A549 (cell line): ENCODE measurements around the gene IL12RB2. TPM values are rescaled to one million over a fixed set of nuclear protein-coding genes. Genes with fewer than 3 reads are reported as not detected.

ENCODE experiments used
- ATAC-seq, 2 experiments: fragments of 200-7000 bp in 1 of 2; fragments of >200 bp in 1 of 2; cut with Nextera tagmentation in 1 of 2; cut with Tn5 transposase in 1 of 2; 3 replicates each; pipeline versions ENCODE4 v1.8.0 to v1.9.1; 2018 to 2020; ENCODE audit warnings: mild to moderate bottlenecking in 1 of 2, moderate library complexity in 1 of 2
- CTCF ChIA-PET: fragments of 300-600 bp; sonication (Branson Sonifier 250); formaldehyde crosslinking; extraction: SDS; loops from one replicate; lab custom pipeline; 2021; ENCODE audit warnings: antibody characterized with exemption, inconsistent platforms; lab: Yijun Ruan, JAX
- POLR2A ChIA-PET: fragments of 350-600 bp; formaldehyde crosslinking; extraction: SDS; loops from one replicate; lab custom pipeline; 2021; ENCODE audit warnings: antibody characterized with exemption, inconsistent platforms; lab: Yijun Ruan, JAX
- DNase-seq, 2 experiments: peaks; one replicate each; pipeline versions ENCODE4 v3.0.0 to v3.0.0-alpha.2; 2011 to 2016; ENCODE audit warnings: low read depth in 1 of 2, low spot score in 1 of 2
- FAIRE-seq: peaks from 2 replicates; lab custom pipeline; 2011; peaks lifted over from hg19 to GRCh38; lab: Jason Lieb, UNC
- H3K27ac ChIP-seq, 2 experiments: fragments of >200 bp; sonication (Bioruptor Twin); formaldehyde crosslinking; 3 replicates each; pipeline ENCODE4 v1.5.1; 2016 to 2017
- H3K4me1 ChIP-seq: fragments of >200 bp; sonication (Bioruptor Twin); formaldehyde crosslinking; 3 replicates; pipeline ENCODE4 v1.6.1; 2016
- H3K4me2 ChIP-seq: fragments of >200 bp; sonication (Bioruptor Twin); formaldehyde crosslinking; 3 replicates; pipeline ENCODE4 v1.6.1; 2016
- H3K4me3 ChIP-seq: fragments of >200 bp; sonication (Bioruptor Twin); formaldehyde crosslinking; 3 replicates; pipeline ENCODE4 v1.5.1; 2016
- H3K9me3 ChIP-seq: fragments of >200 bp; sonication (Bioruptor Twin); formaldehyde crosslinking; 3 replicates; pipeline ENCODE4 v1.6.1; 2016
- CEBPB ChIP-seq, 2 experiments: fragments of >200 bp in 1 of 2; sonication (Bioruptor Twin) in 1 of 2; formaldehyde crosslinking in 1 of 2; IDR thresholded peaks; 2 replicates each; pipeline ENCODE4 v1.6.1; 2012 to 2016
- EHF ChIP-seq: fragments of 250-450 bp; sonication (Bioruptor Pico); IDR thresholded peaks from 2 replicates; pipeline ENCODE4 v1.5.0; 2020; ENCODE audit warnings: mild to moderate bottlenecking
- ELK1 ChIP-seq: fragments of 150-350 bp; IDR thresholded peaks from 2 replicates; pipeline ENCODE4 v1.6.1; 2014; ENCODE audit warnings: low read depth, mild to moderate bottlenecking, low read length
- EP300 ChIP-seq, 2 experiments: fragments of >200 bp; sonication (Bioruptor Twin); formaldehyde crosslinking; IDR thresholded peaks; 2 replicates in 1 of 2; 3 replicates in 1 of 2; pipeline ENCODE4 v1.6.1; 2016 to 2017
- FOSB ChIP-seq: fragments of 250-450 bp; sonication (Bioruptor Pico); IDR thresholded peaks from 2 replicates; pipeline ENCODE4 v1.5.0; 2020; ENCODE audit warnings: mild to moderate bottlenecking, moderate library complexity
- HOXB5 ChIP-seq: fragments of 250-450 bp; sonication (Bioruptor Pico); IDR thresholded peaks from 2 replicates; pipeline ENCODE4 v1.5.0; 2020; ENCODE audit warnings: mild to moderate bottlenecking, moderate library complexity
- JUNB ChIP-seq: fragments of >200 bp; sonication (Bioruptor Twin); formaldehyde crosslinking; IDR thresholded peaks from 2 replicates; pipeline ENCODE4 v1.6.1; 2016
- KDM5A ChIP-seq: fragments of 200-600 bp; sonication (generic); IDR thresholded peaks from 2 replicates; pipeline ENCODE4 v1.6.1; 2016; ENCODE audit warnings: antibody characterized with exemption, mild to moderate bottlenecking
- MAFK ChIP-seq: fragments of 450-650 bp; IDR thresholded peaks from 2 replicates; pipeline ENCODE4 v1.6.1; 2014; ENCODE audit not compliant: partially characterized antibody
- RARB ChIP-seq: fragments of 250-450 bp; sonication (Bioruptor Pico); IDR thresholded peaks from 2 replicates; pipeline ENCODE4 v1.8.0; 2021; ENCODE audit warnings: mild to moderate bottlenecking, moderate library complexity
- RCOR1 ChIP-seq: fragments of 150-350 bp; IDR thresholded peaks from 2 replicates; pipeline ENCODE4 v1.6.1; 2014; ENCODE audit warnings: antibody characterized with exemption, low read length, low read depth
- RFX5 ChIP-seq: fragments of 450-650 bp; IDR thresholded peaks from 2 replicates; pipeline ENCODE4 v1.7.1; 2014; ENCODE audit warnings: antibody characterized with exemption, mild to moderate bottlenecking, moderate library complexity
- RNF2 ChIP-seq: fragments of 200-600 bp; sonication (generic); IDR thresholded peaks from 2 replicates; pipeline ENCODE4 v1.6.1; 2016; ENCODE audit warnings: low read depth, mild to moderate bottlenecking, antibody characterized with exemption, moderate library complexity, borderline replicate concordance
- SMC3 ChIP-seq: fragments of >200 bp; sonication (Bioruptor Twin); formaldehyde crosslinking; IDR thresholded peaks from 3 replicates; pipeline ENCODE4 v1.6.1; 2018; ENCODE audit warnings: inconsistent platforms
- ZC3H11A ChIP-seq: fragments of 450-650 bp; IDR thresholded peaks from 2 replicates; pipeline ENCODE4 v1.6.1; 2014; ENCODE audit warnings: antibody characterized with exemption, mild to moderate bottlenecking
- ZNF302 ChIP-seq: fragments of 250-450 bp; sonication (Bioruptor Pico); IDR thresholded peaks from 2 replicates; pipeline ENCODE4 v1.9.0; 2021; ENCODE audit warnings: inconsistent platforms, mild to moderate bottlenecking, moderate library complexity
- WGBS: methylation state at CpG from one replicate; pipeline ENCODE4 v1.1.6; 2017; ENCODE audit errors: missing lambda C conversion rate; 5-methylcytosine and 5-hydroxymethylcytosine counted together
- polyA plus RNA-seq, 4 experiments: library from polyadenylated mRNA; depleted of rRNA in 3 of 4; stranded (reverse); fragments of >200 nt; fragmentation: RNase III in 1 of 4; extraction: RNeasy Plus Mini Kit Qiagen cat#74134 plus additional on column Dnase treatment in 1 of 4; gene quantifications; 2 replicates in 3 of 4; 3 replicates in 1 of 4; pipeline ENCODE4 v1.2.3, GENCODE V29; 2011 to 2017
- TF ChIP-seq, protein P1 (sequence below): fragments of 200-600 bp; sonication (generic); IDR thresholded peaks from 2 replicates; pipeline ENCODE4 v1.6.1; 2016; ENCODE audit warnings: antibody characterized with exemption, mild to moderate bottlenecking, moderate library complexity
- TF ChIP-seq, protein P2 (sequence below): fragments of >200 bp; sonication (Bioruptor Twin); formaldehyde crosslinking; IDR thresholded peaks from 2 replicates; pipeline ENCODE4 v1.6.1; 2016
- TF ChIP-seq, protein P3 (sequence below): fragments of 250-450 bp; sonication (Bioruptor Pico); IDR thresholded peaks from 2 replicates; pipeline ENCODE4 v1.5.0; 2021; ENCODE audit warnings: mild to moderate bottlenecking, moderate library complexity, borderline replicate concordance
- TF ChIP-seq, protein P4 (sequence below): fragments of 250-450 bp; sonication (Bioruptor Pico); IDR thresholded peaks from 2 replicates; pipeline ENCODE4 v1.5.0; 2020; ENCODE audit warnings: low read depth, mild to moderate bottlenecking, moderate library complexity

Gene IL12RB2
- polyA plus RNA-seq, 2 of the 4 experiments (the other 2 are of a cell fraction), result not detected

DNA sequence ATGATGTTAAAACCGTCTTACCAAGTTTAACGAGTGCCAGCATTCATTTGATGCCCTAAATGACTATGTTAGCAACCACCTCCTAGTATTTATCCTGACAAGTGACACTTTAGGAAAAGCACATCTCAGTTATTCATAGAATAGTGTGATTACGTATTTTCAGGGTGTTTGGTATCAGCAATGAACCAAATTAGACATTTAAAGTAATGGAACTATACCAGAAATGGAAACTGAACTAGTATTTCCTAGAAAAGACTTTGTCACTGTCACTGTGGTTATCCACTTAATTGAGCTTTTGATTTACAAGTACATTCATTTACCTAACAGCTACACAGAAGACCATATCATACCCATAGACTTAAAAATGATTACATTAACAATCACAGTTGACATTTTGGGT, 3.6 kb upstream of the IL12RB2 start:
- TF ChIP-seq FOSB (CRISPR knock-in tag) (no peak), KDM5A (no peak), RFX5 (no peak), EHF (CRISPR knock-in tag) (no peak), RNF2 (no peak), ZNF302 (CRISPR knock-in tag) (no peak), JUNB (no peak), SMC3 (no peak)
- TF ChIP-seq, protein P1, sequence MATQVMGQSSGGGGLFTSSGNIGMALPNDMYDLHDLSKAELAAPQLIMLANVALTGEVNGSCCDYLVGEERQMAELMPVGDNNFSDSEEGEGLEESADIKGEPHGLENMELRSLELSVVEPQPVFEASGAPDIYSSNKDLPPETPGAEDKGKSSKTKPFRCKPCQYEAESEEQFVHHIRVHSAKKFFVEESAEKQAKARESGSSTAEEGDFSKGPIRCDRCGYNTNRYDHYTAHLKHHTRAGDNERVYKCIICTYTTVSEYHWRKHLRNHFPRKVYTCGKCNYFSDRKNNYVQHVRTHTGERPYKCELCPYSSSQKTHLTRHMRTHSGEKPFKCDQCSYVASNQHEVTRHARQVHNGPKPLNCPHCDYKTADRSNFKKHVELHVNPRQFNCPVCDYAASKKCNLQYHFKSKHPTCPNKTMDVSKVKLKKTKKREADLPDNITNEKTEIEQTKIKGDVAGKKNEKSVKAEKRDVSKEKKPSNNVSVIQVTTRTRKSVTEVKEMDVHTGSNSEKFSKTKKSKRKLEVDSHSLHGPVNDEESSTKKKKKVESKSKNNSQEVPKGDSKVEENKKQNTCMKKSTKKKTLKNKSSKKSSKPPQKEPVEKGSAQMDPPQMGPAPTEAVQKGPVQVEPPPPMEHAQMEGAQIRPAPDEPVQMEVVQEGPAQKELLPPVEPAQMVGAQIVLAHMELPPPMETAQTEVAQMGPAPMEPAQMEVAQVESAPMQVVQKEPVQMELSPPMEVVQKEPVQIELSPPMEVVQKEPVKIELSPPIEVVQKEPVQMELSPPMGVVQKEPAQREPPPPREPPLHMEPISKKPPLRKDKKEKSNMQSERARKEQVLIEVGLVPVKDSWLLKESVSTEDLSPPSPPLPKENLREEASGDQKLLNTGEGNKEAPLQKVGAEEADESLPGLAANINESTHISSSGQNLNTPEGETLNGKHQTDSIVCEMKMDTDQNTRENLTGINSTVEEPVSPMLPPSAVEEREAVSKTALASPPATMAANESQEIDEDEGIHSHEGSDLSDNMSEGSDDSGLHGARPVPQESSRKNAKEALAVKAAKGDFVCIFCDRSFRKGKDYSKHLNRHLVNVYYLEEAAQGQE, result no peak
- ChIA-PET CTCF (no interaction called here), POLR2A (no interaction called here)
- no peaks in the 10 kb centered on the region for H3K9me3 ChIP-seq
- H3K27ac ChIP-seq, result no peak overlapping the region
- no peak for FAIRE-seq
- 10% methylated on average over 3 of the region's 3 CpGs for WGBS
- H3K4me2 ChIP-seq, result no peak overlapping the region
- no peak for ATAC-seq
- no peak overlapping the region for H3K4me3 ChIP-seq
- no peaks in the 10 kb centered on the region for H3K4me1 ChIP-seq
- no peak for DNase-seq

DNA sequence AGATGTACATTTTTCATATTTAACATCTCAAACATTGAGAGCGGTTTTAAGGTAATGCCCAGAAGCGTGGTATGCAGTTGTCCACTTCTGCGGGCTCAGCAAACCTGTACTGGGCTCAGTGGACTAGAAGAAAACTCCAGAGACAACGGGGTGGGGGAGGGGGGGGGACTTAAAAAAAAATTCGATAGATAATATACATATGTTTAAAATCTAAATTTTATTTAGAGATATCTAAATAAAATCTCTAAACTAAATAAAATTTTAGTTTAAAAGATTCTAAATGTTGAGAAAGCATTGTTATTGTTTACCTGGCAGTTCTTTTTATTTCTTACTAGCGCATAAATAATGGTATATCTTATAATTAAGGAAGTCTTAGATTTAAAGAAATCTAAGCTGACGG, 1.1 kb upstream of the IL12RB2 start:
- DNase-seq (no peak), ATAC-seq (no peak), FAIRE-seq (no peak)
- 78% methylated on average over 7 of the region's 7 CpGs for WGBS
- Histone ChIP-seq H3K4me1 (no peaks in the 10 kb centered on the region), H3K9me3 (no peaks in the 10 kb centered on the region), H3K4me3 (no peak overlapping the region), H3K27ac (no peak overlapping the region), H3K4me2 (no peak overlapping the region)
- CTCF ChIA-PET, result no interaction called here
- TF ChIP-seq RCOR1 (no peak), EP300 (IDR thresholded peaks at IDR 0.05) (no peak), CEBPB (IDR thresholded peaks at IDR 0.05) (no peak), ELK1 (no peak), MAFK (no peak), ZNF302 (CRISPR knock-in tag) (no peak), RARB (CRISPR knock-in tag) (no peak), HOXB5 (CRISPR knock-in tag) (no peak), ZC3H11A (no peak)
- TF ChIP-seq, protein P2, sequence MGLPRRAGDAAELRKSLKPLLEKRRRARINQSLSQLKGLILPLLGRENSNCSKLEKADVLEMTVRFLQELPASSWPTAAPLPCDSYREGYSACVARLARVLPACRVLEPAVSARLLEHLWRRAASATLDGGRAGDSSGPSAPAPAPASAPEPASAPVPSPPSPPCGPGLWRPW, result no peak
- TF ChIP-seq, protein P3, sequence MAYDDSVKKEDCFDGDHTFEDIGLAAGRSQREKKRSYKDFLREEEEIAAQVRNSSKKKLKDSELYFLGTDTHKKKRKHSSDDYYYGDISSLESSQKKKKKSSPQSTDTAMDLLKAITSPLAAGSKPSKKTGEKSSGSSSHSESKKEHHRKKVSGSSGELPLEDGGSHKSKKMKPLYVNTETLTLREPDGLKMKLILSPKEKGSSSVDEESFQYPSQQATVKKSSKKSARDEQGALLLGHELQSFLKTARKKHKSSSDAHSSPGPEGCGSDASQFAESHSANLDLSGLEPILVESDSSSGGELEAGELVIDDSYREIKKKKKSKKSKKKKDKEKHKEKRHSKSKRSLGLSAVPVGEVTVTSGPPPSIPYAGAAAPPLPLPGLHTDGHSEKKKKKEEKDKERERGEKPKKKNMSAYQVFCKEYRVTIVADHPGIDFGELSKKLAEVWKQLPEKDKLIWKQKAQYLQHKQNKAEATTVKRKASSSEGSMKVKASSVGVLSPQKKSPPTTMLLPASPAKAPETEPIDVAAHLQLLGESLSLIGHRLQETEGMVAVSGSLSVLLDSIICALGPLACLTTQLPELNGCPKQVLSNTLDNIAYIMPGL (CRISPR knock-in tag), result no peak
- TF ChIP-seq, protein P4, sequence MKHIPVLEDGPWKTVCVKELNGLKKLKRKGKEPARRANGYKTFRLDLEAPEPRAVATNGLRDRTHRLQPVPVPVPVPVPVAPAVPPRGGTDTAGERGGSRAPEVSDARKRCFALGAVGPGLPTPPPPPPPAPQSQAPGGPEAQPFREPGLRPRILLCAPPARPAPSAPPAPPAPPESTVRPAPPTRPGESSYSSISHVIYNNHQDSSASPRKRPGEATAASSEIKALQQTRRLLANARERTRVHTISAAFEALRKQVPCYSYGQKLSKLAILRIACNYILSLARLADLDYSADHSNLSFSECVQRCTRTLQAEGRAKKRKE (CRISPR knock-in tag), result no peak
- POLR2A ChIA-PET, result no interaction called here
